BLaER1 treated with 17β-estradiol and CSF1 and Interleukin-3, amounts not matched to agents 10 nM and 100 nM (cell line): Measurements from ENCODE around the gene ANXA9.

Experiments
- H3K27ac ChIP-seq, 11 experiments: shearing (Covaris generic); formaldehyde crosslinking; 2 replicates each; pipeline ENCODE4 v1.8.1; 2022
- H3K27me3 ChIP-seq, 11 experiments: shearing (Covaris generic); formaldehyde crosslinking; 2 replicates each; pipeline ENCODE4 v1.8.1; 2022
- H3K36me3 ChIP-seq, 11 experiments: shearing (Covaris generic); formaldehyde crosslinking; 2 replicates each; pipeline ENCODE4 v1.8.1; 2022
- H3K4me1 ChIP-seq, 10 experiments: shearing (Covaris generic); formaldehyde crosslinking; 2 replicates each; pipeline ENCODE4 v1.8.1; 2022
- H3K4me2 ChIP-seq, 11 experiments: shearing (Covaris generic); formaldehyde crosslinking; 2 replicates each; pipeline ENCODE4 v1.8.1; 2022
- H3K4me3 ChIP-seq, 10 experiments: shearing (Covaris generic); formaldehyde crosslinking; 2 replicates each; pipeline ENCODE4 v1.8.1; 2022
- H3K9ac ChIP-seq, 11 experiments: shearing (Covaris generic); formaldehyde crosslinking; 2 replicates each; pipeline ENCODE4 v1.8.1; 2022
- H3K9me3 ChIP-seq, 11 experiments: shearing (Covaris generic); formaldehyde crosslinking; replicated peaks in 1 of 11; 2 replicates each; pipeline ENCODE4 v1.8.1; 2022
- H4K20me1 ChIP-seq, 11 experiments: shearing (Covaris generic); formaldehyde crosslinking; 2 replicates each; pipeline ENCODE4 v1.8.1; 2022
- Cebpa-rat ChIP-seq, 11 experiments: shearing (Covaris generic); IDR thresholded peaks; 2 replicates each; pipeline ENCODE4 v1.8.1; 2022

ANXA9 gene

GRCh38 chr1:150979092-150980056 lies 2.7 kb upstream of the ANXA9 start:
- H3K4me3 ChIP-seq, result peak overlapping the region in 8 of 10 experiments; percentile 17 to 59 (median 39); a peak in 12 of 20 replicates
- peak overlapping the region; percentile 10 to 71 (median 64); a peak in 20 of 22 replicates for H3K9ac ChIP-seq
- H3K27me3 ChIP-seq, result no peaks in the 10 kb centered on the region
- peak overlapping the region in 10 of 11 experiments; percentile 13 to 81 (median 59); a peak in 18 of 22 replicates for H3K27ac ChIP-seq
- H3K36me3 ChIP-seq, result no peaks in the 10 kb centered on the region
- H3K4me1 ChIP-seq, result peaks cover 61 to 77% (median 69%) of the 10 kb centered on the region in 10 experiments
- H3K4me2 ChIP-seq, result peak overlapping the region; percentile 76 to 98 (median 89)
- H3K9me3 ChIP-seq, result no peaks in the 10 kb centered on the region
- H4K20me1 ChIP-seq, result no peaks in the 10 kb centered on the region
- TF ChIP-seq Cebpa-rat (IDR thresholded peaks at IDR 0.05), result no peak

- Histone ChIP-seq H3K36me3 (no peaks in the 10 kb centered on the region), H3K9ac (peak overlapping the region in 7 of 11 experiments; percentile 0 to 50 (median 28); a peak in 5 of 22 replicates), H3K9me3 (no peaks in the 10 kb centered on the region), H3K4me3 (no peak overlapping the region; a peak in 1 of 20 replicates), H3K4me2 (peak overlapping the region; percentile 33 to 83 (median 56); a peak in 21 of 22 replicates), H3K27ac (peak overlapping the region in 4 of 11 experiments; percentile 21 to 45 (median 29); a peak in 7 of 22 replicates), H3K27me3 (no peaks in the 10 kb centered on the region), H4K20me1 (no peaks in the 10 kb centered on the region), H3K4me1 (peaks cover 49 to 65% (median 56%) of the 10 kb centered on the region in 10 experiments)
- TF ChIP-seq Cebpa-rat (IDR thresholded peaks at IDR 0.05), result no peak
Measured at GRCh38 chr1:150981177-150981804, 801 bp upstream of the ANXA9 start.

GRCh38 chr1:150985179-150985825 lies 3.2 kb downstream of the ANXA9 start:
- H3K9me3 ChIP-seq, result no peaks in the 10 kb centered on the region
- no peaks in the 10 kb centered on the region for H3K27me3 ChIP-seq
- H3K4me2 ChIP-seq, result no peak overlapping the region
- no peak overlapping the region for H3K4me3 ChIP-seq
- no peak overlapping the region for H3K27ac ChIP-seq
- no peak for TF ChIP-seq Cebpa-rat (IDR thresholded peaks at IDR 0.05)
- no peaks in the 10 kb centered on the region for H4K20me1 ChIP-seq
- H3K36me3 ChIP-seq, result no peaks in the 10 kb centered on the region
- H3K4me1 ChIP-seq, result peaks cover 17 to 28% (median 23%) of the 10 kb centered on the region in 10 experiments; a peak in 19 of 20 replicates
- no peak overlapping the region for H3K9ac ChIP-seq

- Histone ChIP-seq H3K27ac (no peak overlapping the region), H3K4me3 (no peak overlapping the region), H3K4me1 (peaks cover 0 to 4% (median under 1%) of the 10 kb centered on the region in 10 experiments; a peak in 5 of 20 replicates), H3K4me2 (no peak overlapping the region), H3K36me3 (no peaks in the 10 kb centered on the region), H3K9me3 (no peaks in the 10 kb centered on the region), H3K9ac (no peak overlapping the region), H3K27me3 (no peaks in the 10 kb centered on the region), H4K20me1 (no peaks in the 10 kb centered on the region)
- TF ChIP-seq Cebpa-rat (IDR thresholded peaks at IDR 0.05), result no peak
Measured at GRCh38 chr1:150987924-150988323, 5.8 kb downstream of the ANXA9 start.

- no peaks in the 10 kb centered on the region for H3K27me3 ChIP-seq
- H3K27ac ChIP-seq, result no peak overlapping the region
- H3K9ac ChIP-seq, result no peak overlapping the region
- no peaks in the 10 kb centered on the region for H3K9me3 ChIP-seq
- H3K4me1 ChIP-seq, result peaks cover 0 to 8% (median 4%) of the 10 kb centered on the region in 10 experiments; a peak in 7 of 20 replicates
- 0 out of 22 replicates have a peak, but pooled peaks cover 0 to 3% (median 0%) of the 10 kb centered on the region in 11 experiments for H4K20me1 ChIP-seq
- peaks cover 8 to 19% (median 12%) of the 10 kb centered on the region in 11 experiments; a peak in 19 of 22 replicates for H3K36me3 ChIP-seq
- no peak overlapping the region for H3K4me2 ChIP-seq
- TF ChIP-seq Cebpa-rat (IDR thresholded peaks at IDR 0.05), result no peak
- H3K4me3 ChIP-seq, result no peak overlapping the region
Measured at GRCh38 chr1:150992626-150993025, 10.5 kb downstream of the ANXA9 start.

- Histone ChIP-seq H3K36me3 (peaks cover 14 to 34% (median 27%) of the 10 kb centered on the region in 11 experiments; a peak in 21 of 22 replicates), H3K4me1 (peaks cover 5 to 15% (median 10%) of the 10 kb centered on the region in 10 experiments), H3K4me3 (no peak overlapping the region), H4K20me1 (0 out of 22 replicates have a peak, but pooled peaks cover 0 to 6% (median 0%) of the 10 kb centered on the region in 11 experiments), H3K9me3 (no peaks in the 10 kb centered on the region), H3K27me3 (no peaks in the 10 kb centered on the region), H3K9ac (no peak overlapping the region), H3K4me2 (no peak overlapping the region), H3K27ac (no peak overlapping the region)
- TF ChIP-seq Cebpa-rat (IDR thresholded peaks at IDR 0.05), result no peak
Measured at GRCh38 chr1:150994248-150994647, 12.2 kb downstream of the ANXA9 start.

- H4K20me1 ChIP-seq, result 0 out of 22 replicates have a peak, but pooled peaks cover 0 to 6% (median 0%) of the 10 kb centered on the region in 11 experiments
- H3K4me1 ChIP-seq, result peaks cover 12 to 27% (median 21%) of the 10 kb centered on the region in 10 experiments
- peak overlapping the region in 6 of 11 experiments; percentile 1 to 41 (median 28); a peak in 6 of 22 replicates for H3K9ac ChIP-seq
- no peak overlapping the region for H3K4me3 ChIP-seq
- TF ChIP-seq Cebpa-rat (IDR thresholded peaks at IDR 0.05), result no peak
- H3K36me3 ChIP-seq, result peaks cover 14 to 46% (median 36%) of the 10 kb centered on the region in 11 experiments; a peak in 21 of 22 replicates
- no peaks in the 10 kb centered on the region for H3K9me3 ChIP-seq
- peak overlapping the region in 6 of 11 experiments; percentile 18 to 45 (median 34); a peak in 8 of 22 replicates for H3K27ac ChIP-seq
- peak overlapping the region in 7 of 11 experiments; percentile 8 to 44 (median 23); a peak in 5 of 22 replicates for H3K4me2 ChIP-seq
- no peaks in the 10 kb centered on the region for H3K27me3 ChIP-seq
Measured at GRCh38 chr1:150995460-150995859, 13.4 kb downstream of the ANXA9 start.

GRCh38 chr1:150995896-150996295 lies 13.8 kb downstream of the ANXA9 start:
- Histone ChIP-seq H3K27me3 (no peaks in the 10 kb centered on the region), H3K27ac (peak overlapping the region in 6 of 11 experiments; percentile 18 to 45 (median 34); a peak in 8 of 22 replicates), H3K4me3 (no peak overlapping the region)

More at GRCh38 chr1:150995896-150996295, 13.8 kb downstream of the ANXA9 start:
- peak overlapping the region in 6 of 11 experiments; percentile 1 to 41 (median 28); a peak in 6 of 22 replicates for H3K9ac ChIP-seq
- 0 out of 22 replicates have a peak, but pooled peaks cover 0 to 6% (median 0%) of the 10 kb centered on the region in 11 experiments for H4K20me1 ChIP-seq
- TF ChIP-seq Cebpa-rat (IDR thresholded peaks at IDR 0.05), result no peak
- no peaks in the 10 kb centered on the region for H3K9me3 ChIP-seq
- H3K4me2 ChIP-seq, result peak overlapping the region in 7 of 11 experiments; percentile 8 to 44 (median 23); a peak in 5 of 22 replicates
- H3K36me3 ChIP-seq, result peaks cover 17 to 50% (median 36%) of the 10 kb centered on the region in 11 experiments; a peak in 21 of 22 replicates
- H3K4me1 ChIP-seq, result peaks cover 12 to 32% (median 23%) of the 10 kb centered on the region in 10 experiments
